ENCODE measurements around the gene COP1.
"Not testable (repeated sequence)": the region's sequence is repeated elsewhere in the genome, so short reads cannot be mapped to it uniquely, and the experiment has no call there.

COP1 gene

DNA sequence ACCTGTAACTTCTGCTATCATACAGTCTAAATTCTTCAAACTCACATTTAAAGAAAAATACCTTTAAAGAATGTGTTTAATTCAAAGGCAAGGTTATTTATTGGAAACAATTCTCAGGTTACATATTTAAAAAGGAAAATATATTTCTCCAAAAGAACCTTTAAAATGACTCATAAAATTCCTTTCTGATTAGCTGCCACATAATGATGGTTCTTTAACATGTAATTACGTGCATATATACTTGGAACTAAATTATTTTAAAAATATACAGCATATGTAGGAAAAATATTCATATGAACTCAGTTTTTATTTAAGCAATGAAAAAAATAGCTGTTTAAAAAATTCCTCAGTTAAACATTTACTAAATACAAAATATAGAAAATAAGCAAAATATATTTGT is 173.6 kb downstream of the COP1 start:
- DNase-seq (ENCODE audit: low spot score in 2 of 2), result no peak
- H3K36me3 ChIP-seq (replicated peaks), result 0 out of 2 replicates have a peak, but pooled peaks cover 8% of the 10 kb centered on the region

DNA sequence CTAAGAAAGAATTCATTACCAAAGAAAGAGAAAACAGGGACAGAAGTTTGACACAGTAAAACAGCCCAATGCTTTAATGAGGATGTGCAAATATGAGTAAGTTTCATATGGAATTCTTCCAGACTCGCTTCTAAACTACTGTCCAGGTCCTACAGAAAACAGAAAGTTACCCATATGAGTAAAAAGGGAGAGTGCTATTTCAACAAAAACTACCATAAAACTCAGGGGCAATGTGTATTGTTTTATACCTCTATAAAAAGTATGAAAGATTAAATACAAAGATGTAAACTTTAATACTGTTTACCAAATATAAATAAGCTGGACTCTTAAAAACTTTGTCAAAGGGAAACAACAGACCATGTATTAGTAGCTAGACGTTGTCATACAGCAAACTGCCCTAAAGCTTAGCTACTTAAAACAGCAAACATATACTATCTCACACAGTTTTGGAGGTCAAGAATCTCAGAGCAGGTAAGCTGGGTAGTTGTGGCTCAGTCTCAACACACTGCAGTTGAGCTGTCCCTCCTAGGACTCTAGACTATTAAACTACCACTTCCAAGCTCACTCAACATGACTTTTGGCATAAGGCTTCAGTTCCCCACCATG is 174.9 kb downstream of the COP1 start:
- Histone ChIP-seq H3K9me3 (no peaks in the 10 kb centered on the region), H3K4me1 (no peaks in the 10 kb centered on the region), H3K27me3 (ENCODE audit: low read depth) (no peaks in the 10 kb centered on the region), H3K4me3 (no peak overlapping the region), H3K36me3 (replicated peaks) (no peaks in the 10 kb centered on the region)
- in situ Hi-C loops (cut with MboI; ENCODE audit: low sequenced_read_pairs), result no loop called here
- DNase-seq (ENCODE audit: low spot score in 2 of 2), result no peak

More for the DNA sequence above, 173.6 kb downstream of the COP1 start:
- 0 out of 2 replicates have a peak, but pooled peaks cover 2% of the 10 kb centered on the region for H3K4me1 ChIP-seq
- no peaks in the 10 kb centered on the region for H3K9me3 ChIP-seq
- in situ Hi-C loops (cut with MboI; ENCODE audit: low sequenced_read_pairs), result no loop called here
- H3K27me3 ChIP-seq (ENCODE audit: low read depth), result no peaks in the 10 kb centered on the region
- no peak overlapping the region for H3K4me3 ChIP-seq

DNA sequence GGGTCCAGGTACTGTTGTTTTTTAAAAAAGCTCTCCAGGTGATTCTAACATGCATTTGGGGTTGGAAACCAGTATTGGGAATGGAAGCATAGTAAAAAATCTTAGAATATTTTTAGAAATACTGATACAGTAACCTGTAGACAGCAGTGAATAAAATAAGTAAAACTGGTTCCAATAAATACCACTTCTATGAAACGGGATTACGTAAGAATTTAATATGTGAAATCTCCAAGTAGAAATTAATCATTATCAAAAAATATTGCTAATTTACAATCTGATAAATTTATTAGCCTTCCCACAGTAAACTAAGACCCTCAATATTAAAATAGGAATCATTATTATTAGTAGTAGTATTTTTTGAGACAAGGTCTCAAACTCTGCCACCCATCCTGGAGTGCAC is 177.5 kb downstream of the COP1 start:
- no peaks in the 10 kb centered on the region for H3K4me1 ChIP-seq
- no peak for DNase-seq (ENCODE audit: low spot score in 2 of 2)
- no peaks in the 10 kb centered on the region for H3K36me3 ChIP-seq (replicated peaks)
- no peak overlapping the region for H3K4me3 ChIP-seq
- no peaks in the 10 kb centered on the region for H3K9me3 ChIP-seq
- H3K27me3 ChIP-seq (ENCODE audit: low read depth), result no peaks in the 10 kb centered on the region
- in situ Hi-C loops (cut with MboI; ENCODE audit: low sequenced_read_pairs), result no loop called here

DNA sequence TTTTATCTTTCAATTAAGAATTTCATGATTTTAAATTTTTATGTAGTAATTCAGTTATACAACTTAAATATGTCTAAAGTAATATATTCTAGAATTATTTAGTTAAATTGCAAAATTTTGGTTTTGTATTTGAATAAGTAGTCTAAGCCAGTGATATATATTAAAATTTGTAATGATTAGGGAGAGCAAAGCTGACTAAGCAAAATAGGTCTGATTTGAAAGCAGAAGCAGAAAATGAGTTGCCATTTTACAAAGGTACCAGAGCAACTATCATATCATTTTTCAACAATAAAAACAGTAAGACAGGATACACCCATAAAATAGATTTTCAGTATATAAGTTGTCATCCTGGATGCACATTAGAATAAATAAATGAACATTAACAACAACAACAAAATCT is 177.9 kb downstream of the COP1 start:
- H3K4me1 ChIP-seq, result no peaks in the 10 kb centered on the region
- DNase-seq (ENCODE audit: low spot score in 2 of 2), result no peak
- in situ Hi-C loops (cut with MboI; ENCODE audit: low sequenced_read_pairs), result no loop called here
- no peaks in the 10 kb centered on the region for H3K36me3 ChIP-seq (replicated peaks)
- no peaks in the 10 kb centered on the region for H3K9me3 ChIP-seq
- H3K4me3 ChIP-seq, result no peak overlapping the region
- no peaks in the 10 kb centered on the region for H3K27me3 ChIP-seq (ENCODE audit: low read depth)

DNA sequence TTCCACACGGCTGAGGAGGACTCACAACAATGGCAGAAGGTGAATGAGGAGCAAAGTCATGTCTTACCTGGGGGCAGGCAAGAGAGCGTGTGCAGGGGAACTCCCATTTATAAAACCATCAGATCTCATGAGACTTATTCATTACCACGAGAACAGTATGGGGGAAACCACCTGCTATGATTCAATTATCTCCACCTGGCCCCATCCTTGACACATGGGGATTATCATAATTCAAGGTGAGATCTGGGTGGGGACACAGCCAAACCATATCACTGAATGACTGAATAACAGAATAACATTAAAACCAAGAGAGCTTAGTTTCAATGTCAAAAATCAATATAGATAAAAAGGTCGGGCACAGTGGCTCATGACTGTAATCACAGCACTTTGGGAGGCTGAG is 179.2 kb downstream of the COP1 start:
- H3K36me3 ChIP-seq (replicated peaks); H3K4me3 ChIP-seq; DNase-seq (ENCODE audit: low spot score in 2 of 2); H3K27me3 ChIP-seq (ENCODE audit: low read depth); H3K4me1 ChIP-seq; in situ Hi-C loops (cut with MboI; ENCODE audit: low sequenced_read_pairs); H3K9me3 ChIP-seq: not testable (repeated sequence)

DNA sequence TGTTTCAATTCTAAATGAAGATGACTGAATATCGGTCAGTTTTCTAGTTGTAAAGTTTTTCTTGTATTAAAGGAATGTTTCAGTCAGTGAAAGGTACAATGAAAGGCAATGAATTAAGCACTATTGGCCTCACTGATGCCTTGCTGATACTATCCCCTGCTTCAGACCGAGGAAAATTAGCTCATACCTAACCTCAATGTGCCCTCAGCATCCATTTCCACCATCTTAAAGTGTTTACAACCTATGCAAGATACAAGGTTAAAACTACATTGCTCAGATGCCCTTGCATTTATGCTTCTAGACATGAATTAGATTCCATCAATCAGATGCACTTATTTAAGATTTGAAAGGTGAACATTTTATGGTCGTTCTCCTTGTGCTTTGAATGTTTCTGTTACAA is 184.5 kb downstream of the COP1 start:
- in situ Hi-C loops (cut with MboI; ENCODE audit: low sequenced_read_pairs), result no loop called here
- DNase-seq (ENCODE audit: low spot score in 2 of 2), result no peak

DNA sequence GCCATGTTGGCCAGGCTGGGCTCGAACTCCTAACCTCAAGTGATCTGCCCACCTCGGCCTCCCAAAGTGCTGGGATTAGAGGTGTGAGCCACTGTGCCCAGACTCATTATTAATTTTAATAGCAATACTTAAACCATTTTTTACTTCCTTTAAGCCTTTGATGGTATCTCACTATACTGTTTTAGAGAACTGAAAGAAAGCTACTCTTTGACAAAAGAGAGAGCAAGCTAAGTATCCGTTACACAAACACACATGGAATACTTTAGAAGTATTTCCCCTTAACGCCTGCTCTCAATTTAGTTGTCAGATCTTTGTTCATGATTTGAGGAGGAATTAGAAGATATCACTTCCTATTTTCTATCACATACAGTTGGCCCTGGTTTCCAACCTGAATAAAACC is 189.4 kb downstream of the COP1 start:
- no peak for DNase-seq (ENCODE audit: low spot score in 2 of 2)

More for the DNA sequence above, 184.5 kb downstream of the COP1 start:
- Histone ChIP-seq H3K4me1 (no peaks in the 10 kb centered on the region), H3K4me3 (no peak overlapping the region), H3K27me3 (ENCODE audit: low read depth) (no peaks in the 10 kb centered on the region), H3K9me3 (no peaks in the 10 kb centered on the region), H3K36me3 (replicated peaks) (no peaks in the 10 kb centered on the region)

DNA sequence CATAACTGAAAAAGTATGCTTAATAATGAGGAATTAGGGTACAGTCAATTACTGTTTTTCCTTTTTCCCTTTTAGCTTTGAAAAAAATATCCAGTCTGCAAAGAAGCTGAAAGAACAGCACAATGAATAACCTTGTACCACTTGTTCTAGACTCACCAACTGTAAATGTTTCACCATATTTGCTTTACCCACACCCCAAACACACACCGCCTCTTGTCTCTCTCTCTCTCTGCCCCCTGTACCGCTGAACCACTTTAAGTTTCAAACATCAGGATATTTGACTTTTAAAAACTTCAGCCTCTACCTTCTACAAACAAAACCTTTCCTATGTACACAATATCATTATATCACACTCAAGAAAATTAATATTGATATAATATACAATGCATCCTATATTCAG is 197.1 kb downstream of the COP1 start:
- H3K9me3 ChIP-seq, result no peaks in the 10 kb centered on the region
- H3K4me1 ChIP-seq, result no peaks in the 10 kb centered on the region
- no peaks in the 10 kb centered on the region for H3K27me3 ChIP-seq (ENCODE audit: low read depth)
- no peak overlapping the region for H3K4me3 ChIP-seq
- in situ Hi-C loops (cut with MboI; ENCODE audit: low sequenced_read_pairs), result no loop called here
- no peak for DNase-seq (ENCODE audit: low spot score in 2 of 2)
- no peaks in the 10 kb centered on the region; the same call in 1 of the 2 replicates for H3K36me3 ChIP-seq (replicated peaks)

More for the DNA sequence above, 189.4 kb downstream of the COP1 start:
- H3K4me1 ChIP-seq, result no peaks in the 10 kb centered on the region
- in situ Hi-C loops (cut with MboI; ENCODE audit: low sequenced_read_pairs), result no loop called here
- no peaks in the 10 kb centered on the region for H3K36me3 ChIP-seq (replicated peaks)
- H3K4me3 ChIP-seq, result no peak overlapping the region
- no peaks in the 10 kb centered on the region for H3K9me3 ChIP-seq
- no peaks in the 10 kb centered on the region for H3K27me3 ChIP-seq (ENCODE audit: low read depth)

DNA sequence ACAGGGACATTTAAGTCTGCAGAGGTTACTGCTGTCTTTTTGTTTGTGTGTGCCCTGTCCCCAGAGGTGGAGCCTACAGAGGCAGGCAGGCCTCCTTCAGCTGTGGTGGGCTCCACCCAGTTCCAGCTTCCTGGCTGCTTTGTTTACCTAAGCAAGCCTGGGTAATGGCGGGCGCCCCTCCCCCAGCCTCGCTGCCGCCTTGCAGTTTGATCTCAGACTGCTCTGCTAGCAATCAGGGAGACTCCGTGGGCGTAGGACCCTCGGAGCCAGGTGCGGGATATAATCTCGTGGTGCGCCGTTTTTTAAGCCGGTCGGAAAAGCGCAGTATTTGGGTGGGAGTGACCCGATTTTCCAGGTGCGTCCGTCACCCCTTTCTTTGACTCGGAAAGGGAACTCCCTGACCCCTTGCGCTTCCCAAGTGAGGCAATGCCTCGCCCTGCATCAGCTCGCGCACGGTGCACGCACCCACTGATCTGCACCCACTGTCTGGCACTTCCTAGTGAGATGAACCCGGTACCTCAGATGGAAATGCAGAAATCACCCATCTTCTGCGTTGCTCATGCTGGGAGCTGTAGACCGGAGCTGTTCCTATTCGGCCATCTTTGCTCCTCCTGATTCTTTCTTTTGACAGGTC is 199.2 kb downstream of the COP1 start:
- H3K36me3 ChIP-seq (replicated peaks); H3K4me1 ChIP-seq; H3K4me3 ChIP-seq; in situ Hi-C loops (cut with MboI; ENCODE audit: low sequenced_read_pairs); DNase-seq (ENCODE audit: low spot score in 2 of 2); H3K27me3 ChIP-seq (ENCODE audit: low read depth); H3K9me3 ChIP-seq: not testable (repeated sequence)

DNA sequence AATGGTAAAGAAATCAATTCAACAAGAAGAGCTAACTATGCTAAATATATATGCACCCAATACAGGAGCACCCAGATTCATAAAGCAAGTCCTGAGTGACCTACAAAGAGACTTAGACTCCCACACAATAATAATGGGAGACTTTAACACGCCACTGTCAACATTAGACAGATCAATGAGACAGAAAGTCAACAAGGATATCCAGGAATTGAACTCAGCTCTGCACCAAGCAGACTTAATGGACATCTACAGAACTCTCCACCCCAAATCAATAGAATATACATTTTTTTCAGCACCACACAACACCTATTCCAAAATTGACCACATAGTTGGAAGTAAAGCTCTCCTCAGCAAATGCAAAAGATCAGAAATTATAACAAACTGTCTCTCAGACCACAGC is 212.4 kb downstream of the COP1 start:
- H3K36me3 ChIP-seq (replicated peaks); H3K4me3 ChIP-seq; H3K9me3 ChIP-seq; H3K4me1 ChIP-seq; H3K27me3 ChIP-seq (ENCODE audit: low read depth); DNase-seq (ENCODE audit: low spot score in 2 of 2); in situ Hi-C loops (cut with MboI; ENCODE audit: low sequenced_read_pairs): not testable (repeated sequence)

DNA sequence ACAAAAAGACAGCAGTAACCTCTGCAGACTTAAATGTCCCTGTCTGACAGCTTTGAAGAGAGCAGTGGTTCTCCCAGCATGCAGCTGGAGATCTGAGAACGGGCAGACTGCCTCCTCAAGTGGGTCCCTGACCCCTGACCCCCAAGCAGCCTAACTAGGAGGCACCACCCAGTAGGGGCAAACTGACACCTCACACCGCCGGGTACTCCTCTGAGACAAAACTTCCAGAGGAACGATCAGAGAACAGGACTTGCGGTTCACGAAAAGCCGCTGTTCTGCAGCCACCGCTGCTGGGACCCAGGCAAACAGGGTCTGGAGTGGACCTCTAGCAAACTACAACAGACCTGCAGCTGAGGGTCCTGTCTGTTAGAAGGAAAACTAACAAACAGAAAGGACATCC is 214.3 kb downstream of the COP1 start:
- H3K27me3 ChIP-seq (ENCODE audit: low read depth); in situ Hi-C loops (cut with MboI; ENCODE audit: low sequenced_read_pairs); H3K4me3 ChIP-seq; DNase-seq (ENCODE audit: low spot score in 2 of 2); H3K36me3 ChIP-seq (replicated peaks); H3K4me1 ChIP-seq; H3K9me3 ChIP-seq: not testable (repeated sequence)

DNA sequence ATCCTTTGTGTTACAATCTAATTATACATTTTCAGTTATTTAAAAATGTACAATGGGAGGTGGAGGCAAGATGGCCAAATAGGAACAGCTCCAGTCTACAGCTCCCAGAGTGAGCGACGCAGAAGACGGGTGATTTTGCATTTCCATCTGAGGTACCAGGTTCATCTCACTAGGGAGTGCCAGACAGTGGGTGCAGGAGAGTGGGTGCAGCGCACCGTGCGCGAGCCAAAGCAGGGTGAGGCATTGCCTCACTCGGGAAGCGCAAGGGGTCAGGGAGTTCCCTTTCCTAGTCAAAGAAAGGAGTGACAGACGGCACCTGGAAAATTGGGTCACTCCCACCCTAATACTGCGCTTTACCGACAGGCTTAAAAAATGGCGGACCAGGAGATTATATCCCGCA is 214.9 kb downstream of the COP1 start:
- H3K4me3 ChIP-seq; in situ Hi-C loops (cut with MboI; ENCODE audit: low sequenced_read_pairs): not testable (repeated sequence)
- H3K36me3 ChIP-seq (replicated peaks), result peaks cover 11% of the 10 kb centered on the region; the same call in 1 of the 2 replicates

DNA sequence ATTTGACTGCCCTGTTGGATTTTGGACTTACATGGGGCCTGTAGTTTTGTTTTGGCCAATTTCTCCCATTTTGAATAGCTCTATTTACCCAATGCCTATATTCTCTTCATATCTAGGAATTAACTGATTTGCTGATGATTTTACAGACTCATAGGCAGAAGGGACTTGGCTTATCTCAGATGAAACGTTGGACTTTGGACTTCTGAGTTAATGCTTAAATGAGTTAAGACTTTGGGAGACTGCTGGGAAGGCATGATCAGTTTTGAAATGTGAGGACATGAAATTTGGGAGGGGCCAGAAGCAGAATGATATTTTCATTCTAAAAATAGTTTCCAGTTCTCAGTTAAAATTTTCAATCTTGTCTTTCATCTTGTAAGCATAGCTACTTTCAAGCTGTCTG is 222.3 kb downstream of the COP1 start:
- H3K27me3 ChIP-seq (ENCODE audit: low read depth), result no peaks in the 10 kb centered on the region
- no peaks in the 10 kb centered on the region; the same call in 1 of the 2 replicates for H3K4me1 ChIP-seq
- no peaks in the 10 kb centered on the region for H3K9me3 ChIP-seq
- in situ Hi-C loops (cut with MboI; ENCODE audit: low sequenced_read_pairs), result no loop called here
- H3K4me3 ChIP-seq, result no peak overlapping the region
- DNase-seq (ENCODE audit: low spot score in 2 of 2), result no peak
- H3K36me3 ChIP-seq (replicated peaks), result peaks cover 30% of the 10 kb centered on the region

More for the DNA sequence above, 214.9 kb downstream of the COP1 start:
- not testable (repeated sequence) for H3K4me1 ChIP-seq; H3K9me3 ChIP-seq; DNase-seq (ENCODE audit: low spot score in 2 of 2); H3K27me3 ChIP-seq (ENCODE audit: low read depth)

DNA sequence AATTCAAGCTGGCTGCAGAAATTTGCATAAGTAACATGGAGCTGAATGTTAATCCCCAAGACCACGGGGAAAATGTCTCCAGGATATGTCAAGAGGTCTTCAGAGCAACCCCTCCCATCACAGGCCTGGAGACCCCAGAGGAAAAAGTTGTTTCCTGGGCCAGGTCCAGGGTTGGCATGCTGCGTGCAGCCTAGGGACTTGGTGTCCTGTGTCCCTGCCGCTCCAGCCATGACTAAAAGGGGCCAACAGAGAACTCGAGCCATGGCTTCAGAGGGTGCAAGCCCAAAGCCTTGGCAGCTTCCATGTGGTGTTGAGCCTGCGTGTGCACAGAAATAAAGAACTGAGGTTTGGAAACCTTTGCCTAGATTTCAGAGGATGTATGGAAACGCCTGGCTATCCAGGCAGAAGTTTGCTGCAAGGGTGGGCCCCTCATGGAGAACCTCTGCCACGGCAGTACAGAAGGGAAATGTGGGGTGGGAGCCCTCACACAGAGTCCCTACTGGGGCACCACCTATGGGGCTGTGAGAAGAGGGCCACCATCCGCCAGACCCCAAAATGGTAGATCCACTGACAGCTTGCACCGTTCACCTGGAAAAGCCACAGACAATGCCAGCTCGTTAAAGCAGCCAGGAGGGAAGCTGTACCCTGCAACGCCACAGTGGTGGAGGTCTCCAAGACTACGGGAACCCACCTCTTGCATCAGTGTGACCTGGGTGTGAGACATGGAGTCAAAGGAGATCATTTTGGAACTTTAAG is 222.9 kb downstream of the COP1 start:
- Histone ChIP-seq H3K27me3 (ENCODE audit: low read depth) (no peaks in the 10 kb centered on the region), H3K4me1 (no peaks in the 10 kb centered on the region; the same call in 1 of the 2 replicates), H3K4me3 (no peak overlapping the region), H3K9me3 (no peaks in the 10 kb centered on the region), H3K36me3 (replicated peaks) (peaks cover 27% of the 10 kb centered on the region)
- no peak for DNase-seq (ENCODE audit: low spot score in 2 of 2)
- in situ Hi-C loops (cut with MboI; ENCODE audit: low sequenced_read_pairs), result no loop called here
